K562 (cell line): ENCODE data around the gene TUT1. TPM values are rescaled to one million over a fixed set of nuclear protein-coding genes. Genes with fewer than 3 reads are reported as not detected.

Experiments used
- ATF3 ChIP-seq, 2 experiments: fragments of 450-650 bp in 1 of 2; sonication (generic) in 1 of 2; formaldehyde crosslinking in 1 of 2; IDR thresholded peaks in 1 of 2; conservative IDR thresholded peaks in 1 of 2; 2 replicates each; pipeline versions ENCODE4 v1.6.1 to v1.8.1; 2016 to 2023; ENCODE audit warnings: mild to moderate bottlenecking in 2 of 2, moderate library complexity in 2 of 2, inconsistent platforms in 1 of 2, missing genetic modification reagents in 1 of 2
- BRF1 ChIP-seq: IDR thresholded peaks from 3 replicates; pipeline ENCODE4 v1.6.1; 2011; ENCODE audit warnings: borderline replicate concordance, mild to moderate bottlenecking; ENCODE audit not compliant: insufficient read length; ENCODE audit errors: extremely low read depth
- CXXC5 ChIP-seq: fragments of 250-450 bp; sonication (Bioruptor Pico); IDR thresholded peaks from 2 replicates; pipeline ENCODE4 v1.8.0; 2022; ENCODE audit warnings: inconsistent platforms, mild to moderate bottlenecking, moderate library complexity
- E2F6 ChIP-seq, 2 experiments: IDR thresholded peaks; 2 replicates each; pipeline ENCODE4 v1.6.1; 2011; ENCODE audit warnings: borderline replicate concordance in 1 of 2, control low read depth in 1 of 2, low read depth in 1 of 2, low read length in 1 of 2, mild to moderate bottlenecking in 1 of 2, mixed read lengths in 1 of 2, moderate library complexity in 1 of 2; ENCODE audit not compliant: insufficient read depth in 1 of 2, insufficient read length in 1 of 2, poor library complexity in 1 of 2, severe bottlenecking in 1 of 2; ENCODE audit errors: extremely low read depth in 1 of 2
- KDM1A ChIP-seq, 2 experiments: fragments of 450-650 bp; IDR thresholded peaks; 2 replicates each; pipeline ENCODE4 v1.6.1; 2016; ENCODE audit warnings: mild to moderate bottlenecking in 2 of 2
- KDM2B ChIP-seq: fragments of 250-450 bp; sonication (Bioruptor Pico); IDR thresholded peaks from 2 replicates; pipeline ENCODE4 v1.8.0; 2021; ENCODE audit warnings: mild to moderate bottlenecking, moderate library complexity
- KLF6 ChIP-seq: fragments of 250-450 bp; sonication (Bioruptor Pico); IDR thresholded peaks from 2 replicates; pipeline ENCODE4 v1.4.0; 2020; ENCODE audit warnings: mild to moderate bottlenecking, moderate library complexity, borderline replicate concordance
- L3MBTL2 ChIP-seq: fragments of 450-650 bp; IDR thresholded peaks from 2 replicates; pipeline ENCODE4 v1.6.1; 2016; ENCODE audit warnings: mild to moderate bottlenecking, moderate library complexity
- MEIS2 ChIP-seq: fragments of 450-650 bp; IDR thresholded peaks from 2 replicates; pipeline ENCODE4 v1.6.1; 2014; ENCODE audit warnings: mild to moderate bottlenecking; ENCODE audit not compliant: partially characterized antibody
- NCOA6 ChIP-seq: fragments of 450-650 bp; IDR thresholded peaks from 2 replicates; pipeline ENCODE4 v1.6.1; 2017; ENCODE audit warnings: mild to moderate bottlenecking
- NR2C1 ChIP-seq, 2 experiments: fragments of 450-650 bp; IDR thresholded peaks; 2 replicates each; pipeline ENCODE4 v1.6.1; 2017; ENCODE audit warnings: mild to moderate bottlenecking in 2 of 2, antibody characterized with exemption in 1 of 2, inconsistent platforms in 1 of 2, missing compliant biosample characterization in 1 of 2, missing genetic modification characterization in 1 of 2
- NR4A1 ChIP-seq, 2 experiments: fragments of 250-450 bp in 1 of 2; fragments of 450-650 bp in 1 of 2; sonication (Bioruptor Pico) in 1 of 2; IDR thresholded peaks; 2 replicates each; pipeline versions ENCODE4 v1.4.0 to v1.6.1; 2016 to 2020; ENCODE audit warnings: mild to moderate bottlenecking in 2 of 2, missing compliant biosample characterization in 1 of 2, missing genetic modification characterization in 1 of 2, moderate library complexity in 1 of 2
- POU5F1 ChIP-seq: fragments of 150-350 bp; IDR thresholded peaks from 2 replicates; pipeline ENCODE4 v1.6.1; 2014; ENCODE audit warnings: borderline replicate concordance, low read length, low read depth, mild to moderate bottlenecking; ENCODE audit not compliant: partially characterized antibody
- SMAD2 ChIP-seq: fragments of 150-350 bp; IDR thresholded peaks from 2 replicates; pipeline ENCODE4 v1.6.1; 2014; ENCODE audit warnings: low read depth, mild to moderate bottlenecking, low read length
- TCF3 ChIP-seq: sonication (generic); formaldehyde crosslinking; IDR thresholded peaks from 2 replicates; pipeline ENCODE4 v1.4.0; 2020; ENCODE audit warnings: mild to moderate bottlenecking, missing genetic modification reagents
- TFAM ChIP-seq: fragments of 250-450 bp; sonication (Bioruptor Pico); conservative IDR thresholded peaks from 2 replicates; pipeline ENCODE4 v1.5.0; 2021; ENCODE audit warnings: mild to moderate bottlenecking, moderate library complexity
- polyA plus RNA-seq, 8 experiments: library from polyadenylated mRNA; depleted of rRNA in 4 of 8; stranded (reverse) in 5 of 8; unstranded in 3 of 8; fragments of >200 nt; fragmentation: Nextera tagmentation in 2 of 8; fragmentation: Illumina TruSeq in 1 of 8; extraction: Ambion mirVana in 2 of 8; extraction: Trizol in 1 of 8; gene quantifications; 2 replicates each; pipeline versions ENCODE4 v1.2.1 to v1.2.3, GENCODE V29; 2011 to 2014; ENCODE audit warnings: inconsistent platforms in 1 of 8, missing spikeins in 1 of 8
- total RNA-seq, 7 experiments: library from RNA; depleted of rRNA in 6 of 7; stranded (reverse); fragments of >200 nt in 6 of 7; fragmentation: Illumina TruSeq in 2 of 7; extraction: Trizol in 2 of 7; gene quantifications; 2 replicates each; pipeline versions ENCODE4 v1.2.1 to v1.2.3, GENCODE V29; 2011 to 2021; ENCODE audit warnings: low replicate concordance in 1 of 7
- TF ChIP-seq, protein P1 (sequence below): fragments of 200-800 bp; sonication (Bioruptor generic); IDR thresholded peaks from 2 replicates; pipeline ENCODE4 v1.6.1; 2017; ENCODE audit warnings: missing genetic modification characterization, missing compliant biosample characterization
- TF ChIP-seq, protein P2 (sequence below), 2 experiments: fragments of 450-650 bp; IDR thresholded peaks; 2 replicates each; pipeline ENCODE4 v1.6.1; 2018; ENCODE audit warnings: mild to moderate bottlenecking in 2 of 2, low read depth in 1 of 2; ENCODE audit not compliant: partially characterized antibody in 2 of 2

TUT1 gene
- total and polyA plus RNA-seq, 9 of the 15 experiments (the other 6 are each of a cell fraction or from before 2014, with no cell fraction given), result 0.66 to 44.3 (median 15.7) TPM

DNA sequence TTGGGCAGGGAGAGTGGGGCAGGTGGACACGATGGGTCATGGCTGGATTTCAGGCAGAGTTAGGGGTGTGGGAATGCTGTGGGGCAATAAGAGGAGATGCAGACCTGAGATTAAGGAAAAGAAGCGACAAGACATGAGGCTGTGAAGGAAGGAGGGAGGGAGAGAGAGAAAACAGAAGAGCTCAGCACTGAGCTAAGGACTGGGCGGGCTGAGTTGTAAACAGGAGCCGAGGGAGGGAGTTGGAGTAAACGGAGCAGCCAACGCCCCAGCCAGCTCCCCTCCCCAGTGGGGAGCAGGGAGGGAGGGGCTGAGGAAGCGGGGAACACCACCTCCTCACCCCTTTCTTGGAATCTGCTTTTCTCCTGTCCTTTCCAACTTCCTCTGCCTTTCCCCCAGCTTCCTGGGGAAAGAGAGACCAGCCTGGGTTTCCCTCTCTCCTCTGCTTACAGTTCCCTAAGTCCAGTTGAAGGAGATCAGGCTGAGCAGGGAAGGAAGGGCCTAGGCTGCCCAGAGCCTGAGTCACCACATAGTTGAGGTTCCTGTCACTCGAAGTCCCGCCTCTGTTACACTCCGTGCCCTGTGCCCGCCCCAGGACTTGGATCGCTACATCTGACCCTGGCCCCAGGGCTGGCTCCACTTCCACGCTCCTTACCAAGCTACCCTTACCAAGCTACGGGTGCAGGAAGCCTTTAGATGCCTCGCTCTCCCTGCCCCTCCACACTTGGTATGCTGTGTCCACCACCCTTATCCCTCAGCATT lies 38.1 kb downstream of the TUT1 start (continued):
- TF ChIP-seq NR4A1 (CRISPR knock-in tag; IDR thresholded peaks at IDR 0.05), result no peak
- TF ChIP-seq NR4A1 (tag; IDR thresholded peaks at IDR 0.05), result no peak
- TF ChIP-seq NR2C1 (IDR thresholded peaks at IDR 0.05), result no peak
- no peak for TF ChIP-seq NR2C1 (tag; IDR thresholded peaks at IDR 0.05)
- no peak for TF ChIP-seq BRF1
- TF ChIP-seq KLF6 (CRISPR knock-in tag), result peak; percentile 66; the same call in 1 of the 2 replicates
- TF ChIP-seq POU5F1, result peak; percentile 57
- TF ChIP-seq, protein P1, sequence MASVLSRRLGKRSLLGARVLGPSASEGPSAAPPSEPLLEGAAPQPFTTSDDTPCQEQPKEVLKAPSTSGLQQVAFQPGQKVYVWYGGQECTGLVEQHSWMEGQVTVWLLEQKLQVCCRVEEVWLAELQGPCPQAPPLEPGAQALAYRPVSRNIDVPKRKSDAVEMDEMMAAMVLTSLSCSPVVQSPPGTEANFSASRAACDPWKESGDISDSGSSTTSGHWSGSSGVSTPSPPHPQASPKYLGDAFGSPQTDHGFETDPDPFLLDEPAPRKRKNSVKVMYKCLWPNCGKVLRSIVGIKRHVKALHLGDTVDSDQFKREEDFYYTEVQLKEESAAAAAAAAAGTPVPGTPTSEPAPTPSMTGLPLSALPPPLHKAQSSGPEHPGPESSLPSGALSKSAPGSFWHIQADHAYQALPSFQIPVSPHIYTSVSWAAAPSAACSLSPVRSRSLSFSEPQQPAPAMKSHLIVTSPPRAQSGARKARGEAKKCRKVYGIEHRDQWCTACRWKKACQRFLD (CRISPR knock-in tag), result no peak
- TF ChIP-seq TFAM (CRISPR knock-in tag), result no peak
- peak; percentile 80 for TF ChIP-seq ATF3 (IDR thresholded peaks at IDR 0.05)
- TF ChIP-seq ATF3 (CRISPR knock-in tag; conservative IDR thresholded peaks at IDR 0.05), result no peak
- TF ChIP-seq CXXC5, result peak; percentile 35; the same call in 1 of the 2 replicates
- TF ChIP-seq KDM1A (IDR thresholded peaks at IDR 0.05), result no peak
- peak; percentile 32 to 41 for TF ChIP-seq E2F6 (IDR thresholded peaks at IDR 0.05; ENCODE audit: borderline replicate concordance in 1 of 2, extremely low read depth in 1 of 2, insufficient read depth in 1 of 2, insufficient read length in 1 of 2, low read depth in 1 of 2, low read length in 1 of 2, poor library complexity in 1 of 2, severe bottlenecking in 1 of 2)
- no peak for TF ChIP-seq SMAD2
- no peak for TF ChIP-seq MEIS2
- TF ChIP-seq L3MBTL2, result peak; percentile 82
- no peak for TF ChIP-seq NCOA6
- no peak for TF ChIP-seq KDM2B (CRISPR knock-in tag)
- peak; percentile 32; the same call in 1 of the 2 replicates for TF ChIP-seq TCF3 (CRISPR knock-in tag)
- TF ChIP-seq, protein P2, sequence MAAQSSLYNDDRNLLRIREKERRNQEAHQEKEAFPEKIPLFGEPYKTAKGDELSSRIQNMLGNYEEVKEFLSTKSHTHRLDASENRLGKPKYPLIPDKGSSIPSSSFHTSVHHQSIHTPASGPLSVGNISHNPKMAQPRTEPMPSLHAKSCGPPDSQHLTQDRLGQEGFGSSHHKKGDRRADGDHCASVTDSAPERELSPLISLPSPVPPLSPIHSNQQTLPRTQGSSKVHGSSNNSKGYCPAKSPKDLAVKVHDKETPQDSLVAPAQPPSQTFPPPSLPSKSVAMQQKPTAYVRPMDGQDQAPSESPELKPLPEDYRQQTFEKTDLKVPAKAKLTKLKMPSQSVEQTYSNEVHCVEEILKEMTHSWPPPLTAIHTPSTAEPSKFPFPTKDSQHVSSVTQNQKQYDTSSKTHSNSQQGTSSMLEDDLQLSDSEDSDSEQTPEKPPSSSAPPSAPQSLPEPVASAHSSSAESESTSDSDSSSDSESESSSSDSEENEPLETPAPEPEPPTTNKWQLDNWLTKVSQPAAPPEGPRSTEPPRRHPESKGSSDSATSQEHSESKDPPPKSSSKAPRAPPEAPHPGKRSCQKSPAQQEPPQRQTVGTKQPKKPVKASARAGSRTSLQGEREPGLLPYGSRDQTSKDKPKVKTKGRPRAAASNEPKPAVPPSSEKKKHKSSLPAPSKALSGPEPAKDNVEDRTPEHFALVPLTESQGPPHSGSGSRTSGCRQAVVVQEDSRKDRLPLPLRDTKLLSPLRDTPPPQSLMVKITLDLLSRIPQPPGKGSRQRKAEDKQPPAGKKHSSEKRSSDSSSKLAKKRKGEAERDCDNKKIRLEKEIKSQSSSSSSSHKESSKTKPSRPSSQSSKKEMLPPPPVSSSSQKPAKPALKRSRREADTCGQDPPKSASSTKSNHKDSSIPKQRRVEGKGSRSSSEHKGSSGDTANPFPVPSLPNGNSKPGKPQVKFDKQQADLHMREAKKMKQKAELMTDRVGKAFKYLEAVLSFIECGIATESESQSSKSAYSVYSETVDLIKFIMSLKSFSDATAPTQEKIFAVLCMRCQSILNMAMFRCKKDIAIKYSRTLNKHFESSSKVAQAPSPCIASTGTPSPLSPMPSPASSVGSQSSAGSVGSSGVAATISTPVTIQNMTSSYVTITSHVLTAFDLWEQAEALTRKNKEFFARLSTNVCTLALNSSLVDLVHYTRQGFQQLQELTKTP (IDR thresholded peaks at IDR 0.05; ENCODE audit: low read depth in 1 of 2, partially characterized antibody in 2 of 2), result peak in 1 of 2 experiments; percentile 87
